MCF 10A (cell line): ENCODE measurements around the gene OSBPL3. TPM values are rescaled to one million over a fixed set of nuclear protein-coding genes. Genes with fewer than 3 reads are reported as not detected.

Experiments
- BruUV-seq: library from RNA; stranded (reverse); fragments of 400-500 nt; replicated peaks from 2 replicates; lab custom pipeline; 2021; lab: Mats Ljungman, UMichigan
- CTCF ChIA-PET: fragments of 300-600 bp; sonication (Branson Sonifier 250); formaldehyde crosslinking; extraction: SDS; loops from one replicate; lab custom pipeline; 2021; ENCODE audit warnings: antibody characterized with exemption, inconsistent platforms; lab: Yijun Ruan, JAX
- POLR2A ChIA-PET: fragments of 300-600, 350-650 bp; sonication (Branson Sonifier 250); formaldehyde crosslinking; extraction: SDS; loops from one replicate; lab custom pipeline; 2020; ENCODE audit warnings: antibody characterized with exemption, inconsistent platforms; lab: Yijun Ruan, JAX
- DNase-seq: peaks from one replicate; pipeline ENCODE4 v3.0.0-alpha.2; 2018; ENCODE audit not compliant: unreplicated experiment
- H3K27ac Mint-ChIP-seq: one replicate; pipeline ENCODE4 v1.8.0; 2022; ENCODE audit warnings: mild to moderate bottlenecking, low read depth, mixed read lengths; ENCODE audit not compliant: unreplicated experiment
- H3K27me3 Mint-ChIP-seq: one replicate; pipeline ENCODE4 v1.8.0; 2022; ENCODE audit warnings: mixed read lengths; ENCODE audit not compliant: insufficient read depth, unreplicated experiment
- H3K36me3 Mint-ChIP-seq: one replicate; pipeline ENCODE4 v1.8.0; 2022; ENCODE audit warnings: mild to moderate bottlenecking, moderate library complexity, mixed read lengths; ENCODE audit not compliant: insufficient read depth, unreplicated experiment
- H3K4me1 Mint-ChIP-seq: one replicate; pipeline ENCODE4 v1.8.0; 2022; ENCODE audit warnings: mixed read lengths; ENCODE audit not compliant: insufficient read depth, unreplicated experiment
- H3K4me3 Mint-ChIP-seq: one replicate; pipeline ENCODE4 v1.8.0; 2022; ENCODE audit warnings: mild to moderate bottlenecking, moderate library complexity, mixed read lengths; ENCODE audit not compliant: unreplicated experiment
- H3K9me3 Mint-ChIP-seq: one replicate; pipeline ENCODE4 v1.8.0; 2022; ENCODE audit warnings: mixed read lengths; ENCODE audit not compliant: unreplicated experiment
- intact Hi-C: fragments of 100-400 bp; cut with micrococcal nuclease; formaldehyde crosslinking; loops from 2 replicates; pipeline ENCODE4 v1.14.1; 2022
- total RNA-seq: library from RNA; stranded (reverse); gene quantifications from 2 replicates; pipeline ENCODE4 v1.2.3, GENCODE V29; 2022
- TF ChIP-seq, protein P1 (sequence below): fragments of 200-600 bp; IDR thresholded peaks from one replicate; pipeline ENCODE4 v1.8.0; 2022; ENCODE audit warnings: antibody characterized with exemption, mild to moderate bottlenecking; ENCODE audit not compliant: unreplicated experiment

Gene OSBPL3
- total RNA-seq, 1 experiment from 2014 or later, result 33.8 TPM

DNA sequence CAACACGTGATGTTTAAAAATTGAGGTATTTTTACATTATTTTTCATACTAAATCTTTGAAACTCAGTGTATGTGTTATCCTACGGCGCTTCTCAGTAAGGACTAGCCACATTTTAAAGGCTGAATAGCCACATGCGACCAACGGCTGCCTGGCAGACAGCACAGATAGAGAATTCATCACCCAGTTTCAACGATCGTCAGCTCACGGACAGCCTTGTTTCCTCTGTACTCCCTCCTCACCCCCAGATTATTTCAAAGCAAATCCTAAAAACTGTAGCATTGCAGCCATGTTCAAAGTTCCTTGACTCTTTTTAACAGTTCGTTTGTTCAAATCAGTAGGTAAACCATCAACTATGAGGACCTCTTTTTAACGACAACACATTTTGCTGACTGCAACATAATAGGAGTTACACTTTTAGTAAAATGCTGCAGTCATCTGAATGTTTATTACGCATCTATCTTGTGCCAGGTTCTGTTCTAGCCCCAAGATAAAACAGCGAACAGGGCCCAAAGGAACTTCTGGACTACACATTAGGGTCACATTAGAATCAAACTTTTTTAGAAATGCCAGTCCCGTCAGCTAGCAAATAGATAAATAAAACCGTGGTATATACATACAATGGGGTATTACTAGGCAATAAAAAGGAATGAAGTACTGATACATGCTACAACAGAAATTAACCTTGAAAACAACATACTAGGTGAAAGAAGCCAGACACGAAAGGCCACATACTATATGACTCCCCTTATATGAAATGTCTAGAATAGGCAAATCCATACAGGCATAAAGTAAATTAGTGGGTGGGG is 5.7 kb downstream of the OSBPL3 start:
- CTCF ChIA-PET, result interaction anchor here (0.9 to 4.8 kb wide), 3 partner anchors 7 to 162 kb away, joined by 3 to 39 read pairs (median 8); partner anchors contain the start of gene OSBPL3
- peaks cover 62% of the 10 kb centered on the region for H3K4me1 Mint-ChIP-seq

DNA sequence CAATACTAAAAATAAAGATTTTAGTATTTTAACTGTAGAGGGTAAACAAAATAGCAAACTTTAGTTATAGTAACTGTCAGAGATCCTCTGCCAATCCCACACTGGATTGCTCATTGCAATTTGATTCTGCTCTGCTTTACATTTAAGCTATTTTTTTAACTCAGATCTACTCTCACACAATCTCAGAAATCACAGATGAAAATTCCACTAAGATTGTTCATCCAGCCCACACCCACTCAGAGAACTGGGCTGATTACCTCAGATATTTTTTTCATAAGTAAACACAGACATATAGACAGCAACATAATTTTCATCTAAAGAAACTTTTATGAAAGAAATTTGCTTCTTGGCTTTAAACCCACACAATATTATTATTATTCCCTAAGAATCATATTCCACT is 7.0 kb downstream of the OSBPL3 start:
- DNase-seq, result no peak
- peaks cover 55% of the 10 kb centered on the region for H3K4me1 Mint-ChIP-seq
- H3K27me3 Mint-ChIP-seq, result no peaks in the 10 kb centered on the region
- peaks cover 9% of the 10 kb centered on the region for H3K9me3 Mint-ChIP-seq
- no TSS peak for BruUV-seq
- POLR2A ChIA-PET, result interaction anchor here (0.6 to 13.4 kb wide), 17 partner anchors 7 to 1722 kb away, joined by 3 to 161 read pairs (median 4); partner anchors contain the start of genes CYCS and OSBPL3
- intact Hi-C loops, result loop anchor here (5.0 kb wide), 1 partner anchor 46 kb away; no protein-coding TSS in a partner anchor
- TF ChIP-seq, protein P1, sequence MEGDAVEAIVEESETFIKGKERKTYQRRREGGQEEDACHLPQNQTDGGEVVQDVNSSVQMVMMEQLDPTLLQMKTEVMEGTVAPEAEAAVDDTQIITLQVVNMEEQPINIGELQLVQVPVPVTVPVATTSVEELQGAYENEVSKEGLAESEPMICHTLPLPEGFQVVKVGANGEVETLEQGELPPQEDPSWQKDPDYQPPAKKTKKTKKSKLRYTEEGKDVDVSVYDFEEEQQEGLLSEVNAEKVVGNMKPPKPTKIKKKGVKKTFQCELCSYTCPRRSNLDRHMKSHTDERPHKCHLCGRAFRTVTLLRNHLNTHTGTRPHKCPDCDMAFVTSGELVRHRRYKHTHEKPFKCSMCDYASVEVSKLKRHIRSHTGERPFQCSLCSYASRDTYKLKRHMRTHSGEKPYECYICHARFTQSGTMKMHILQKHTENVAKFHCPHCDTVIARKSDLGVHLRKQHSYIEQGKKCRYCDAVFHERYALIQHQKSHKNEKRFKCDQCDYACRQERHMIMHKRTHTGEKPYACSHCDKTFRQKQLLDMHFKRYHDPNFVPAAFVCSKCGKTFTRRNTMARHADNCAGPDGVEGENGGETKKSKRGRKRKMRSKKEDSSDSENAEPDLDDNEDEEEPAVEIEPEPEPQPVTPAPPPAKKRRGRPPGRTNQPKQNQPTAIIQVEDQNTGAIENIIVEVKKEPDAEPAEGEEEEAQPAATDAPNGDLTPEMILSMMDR, result no peak
- peaks cover 6% of the 10 kb centered on the region for H3K36me3 Mint-ChIP-seq
- H3K27ac Mint-ChIP-seq, result peak overlapping the region; percentile 99
- H3K4me3 Mint-ChIP-seq, result peak overlapping the region; percentile 36
- CTCF ChIA-PET, result interaction anchor here (0.6 to 4.8 kb wide), 6 partner anchors 8 to 161 kb away, joined by 3 to 39 read pairs (median 5); partner anchors contain the start of gene OSBPL3

More for the DNA sequence above, 5.7 kb downstream of the OSBPL3 start:
- BruUV-seq, result no TSS peak
- POLR2A ChIA-PET, result interaction anchor here (0.7 to 3.4 kb wide), 11 partner anchors 9 to 162 kb away, joined by 3 to 28 read pairs (median 4); no protein-coding TSS in a partner anchor
- H3K36me3 Mint-ChIP-seq, result peaks cover 6% of the 10 kb centered on the region
- H3K27ac Mint-ChIP-seq, result no peak overlapping the region
- intact Hi-C loops, result loop anchor here (5.0 kb wide), 1 partner anchor 47 kb away; no protein-coding TSS in a partner anchor
- H3K9me3 Mint-ChIP-seq, result peaks cover 9% of the 10 kb centered on the region
- DNase-seq, result no peak
- no peak overlapping the region for H3K4me3 Mint-ChIP-seq
- TF ChIP-seq, protein P1, result no peak
- H3K27me3 Mint-ChIP-seq, result no peaks in the 10 kb centered on the region

DNA sequence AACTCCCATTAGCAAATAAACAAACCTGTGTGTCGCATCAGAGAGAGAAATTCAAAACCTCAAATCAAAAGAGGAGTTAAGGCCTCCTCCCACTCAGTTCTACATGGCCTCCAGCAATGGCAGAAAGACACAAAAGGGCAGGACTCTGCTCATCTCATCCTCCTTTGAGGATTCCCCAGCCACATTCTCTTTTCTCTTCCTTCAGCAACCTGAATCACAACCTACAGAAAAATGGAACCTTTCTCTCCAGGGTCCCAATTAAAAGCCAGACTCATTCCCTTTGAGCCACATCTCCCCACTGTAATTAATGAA is 7.9 kb downstream of the OSBPL3 start:
- no TSS peak for BruUV-seq
- POLR2A ChIA-PET, result interaction anchor here (0.7 to 13.4 kb wide), 16 partner anchors 8 to 197 kb away, joined by 3 to 161 read pairs (median 7); partner anchors contain the start of genes CYCS and OSBPL3
- peak overlapping the region; percentile 38 for H3K4me3 Mint-ChIP-seq
- H3K4me1 Mint-ChIP-seq, result peaks cover 63% of the 10 kb centered on the region
- H3K27me3 Mint-ChIP-seq, result no peaks in the 10 kb centered on the region
- peaks cover 9% of the 10 kb centered on the region for H3K9me3 Mint-ChIP-seq
- peak overlapping the region; percentile 99 for H3K27ac Mint-ChIP-seq
- peak; percentile 17 for DNase-seq
- CTCF ChIA-PET, result interaction anchor here (0.9 to 4.8 kb wide), 5 partner anchors 9 to 160 kb away, joined by 3 to 39 read pairs (median 6); partner anchors contain the start of gene OSBPL3
- TF ChIP-seq, protein P1, result no peak
- H3K36me3 Mint-ChIP-seq, result peaks cover 6% of the 10 kb centered on the region
- intact Hi-C loops, result loop anchor here (5.0 kb wide), 1 partner anchor 45 kb away; no protein-coding TSS in a partner anchor
